Dermis blood vessel endothelial cell (primary cell): Measurements from ENCODE around the gene DOHH. TPM values are rescaled to one million over a fixed set of nuclear protein-coding genes. Genes with fewer than 3 reads are reported as not detected.

ENCODE experiments used
- DNase-seq: peaks from one replicate; pipeline ENCODE4 v3.0.0; 2010
- total RNA-seq: library from RNA; depleted of rRNA; stranded (reverse); fragments of >200 nt; gene quantifications from 2 replicates; pipeline ENCODE4 v1.2.3, GENCODE V29; 2014

Gene DOHH
- total RNA-seq, 1 donor from 2014 or later = 13.1 TPM

- no peak for DNase-seq
Observed at GRCh38 chr19:3477506-3477905, 23.0 kb downstream of the DOHH start.

GRCh38 chr19:3476830-3477229 lies 23.6 kb downstream of the DOHH start:
- DNase-seq = no peak

GRCh38 chr19:3475449-3475848 lies 25.0 kb downstream of the DOHH start:
- DNase-seq = no peak

- no peak for DNase-seq
Observed at GRCh38 chr19:3474614-3475013, 25.9 kb downstream of the DOHH start.

- DNase-seq = no peak
Observed at GRCh38 chr19:3474010-3474409, 26.5 kb downstream of the DOHH start.

- peak; percentile 52 for DNase-seq
Observed at GRCh38 chr19:3471954-3472655, 28.4 kb downstream of the DOHH start.

- DNase-seq = no peak
Observed at GRCh38 chr19:3470500-3471128, 29.9 kb downstream of the DOHH start.

GRCh38 chr19:3469638-3470499 lies 30.6 kb downstream of the DOHH start:
- no peak for DNase-seq

- DNase-seq = no peak
Observed at GRCh38 chr19:3468211-3468610, 32.3 kb downstream of the DOHH start.

- no peak for DNase-seq
Observed at GRCh38 chr19:3467437-3468198, 32.9 kb downstream of the DOHH start.

GRCh38 chr19:3466635-3467034 lies 33.8 kb downstream of the DOHH start:
- no peak for DNase-seq

GRCh38 chr19:3465552-3465951 lies 34.9 kb downstream of the DOHH start:
- DNase-seq = no peak

- DNase-seq = no peak
Observed at GRCh38 chr19:3464587-3465235, 35.8 kb downstream of the DOHH start.

GRCh38 chr19:3463714-3464586 lies 36.5 kb downstream of the DOHH start:
- no peak for DNase-seq

- no peak for DNase-seq
Observed at GRCh38 chr19:3462991-3463713, 37.3 kb downstream of the DOHH start.

GRCh38 chr19:3459965-3460582 lies 40.4 kb downstream of the DOHH start:
- no peak for DNase-seq

GRCh38 chr19:3459089-3459881 lies 41.2 kb downstream of the DOHH start:
- peak; percentile 93 for DNase-seq

GRCh38 chr19:3458229-3459088 lies 42.0 kb downstream of the DOHH start:
- DNase-seq = peak; percentile 17
